IMR-90 (cell line): Measurements from ENCODE around the gene CCDC87. TPM values are rescaled to one million over a fixed set of nuclear protein-coding genes. Genes with fewer than 3 reads are reported as not detected.

Experiments
- ATAC-seq: fragments of 200-7000 bp; cut with Tn5 transposase; 2 replicates; pipeline ENCODE4 v1.9.1; 2020; ENCODE audit warnings: low read depth, mild to moderate bottlenecking, moderate library complexity
- BruUV-seq: library from RNA; stranded (reverse); fragments of 400-500 nt; replicated peaks from 2 replicates; lab custom pipeline; 2021; lab: Mats Ljungman, UMichigan
- CTCF ChIA-PET: fragments of 300-600 bp; formaldehyde crosslinking; extraction: SDS; loops from one replicate; lab custom pipeline; 2021; ENCODE audit warnings: antibody characterized with exemption; lab: Yijun Ruan, JAX
- POLR2A ChIA-PET: fragments of 300-600 bp; sonication (Branson Sonifier 250); formaldehyde crosslinking; loops from one replicate; lab custom pipeline; 2022; ENCODE audit warnings: antibody characterized with exemption; ENCODE audit not compliant: unreplicated experiment; lab: Charles Lee
- DNase-seq: peaks from one replicate; pipeline ENCODE4 v3.0.0; 2013
- H2AFZ ChIP-seq: replicated peaks from 2 replicates; pipeline ENCODE3; 2013; ENCODE audit warnings: low read length, mild to moderate bottlenecking; ENCODE audit not compliant: poor library complexity
- H2AK5ac ChIP-seq: 2 replicates; pipeline ENCODE4 v1.6.1; 2013; ENCODE audit warnings: low read depth, low read length, inconsistent platforms
- H2AK9ac ChIP-seq: replicated peaks from 2 replicates; pipeline ENCODE3; 2013; ENCODE audit warnings: mild to moderate bottlenecking, low read depth, low read length, moderate library complexity; ENCODE audit not compliant: poor library complexity
- H2BK120ac ChIP-seq: 2 replicates; pipeline ENCODE4 v1.6.1; 2013; ENCODE audit warnings: low read depth, low read length, inconsistent platforms
- H2BK15ac ChIP-seq: 3 replicates; pipeline ENCODE4 v1.6.1; 2013; ENCODE audit warnings: low read depth, low read length, inconsistent platforms
- H2BK20ac ChIP-seq: 2 replicates; pipeline ENCODE4 v1.6.1; 2013; ENCODE audit warnings: low read depth, mild to moderate bottlenecking, inconsistent platforms, low read length, moderate library complexity
- H2BK5ac ChIP-seq: 2 replicates; pipeline ENCODE4 v1.6.1; 2013; ENCODE audit warnings: mild to moderate bottlenecking, low read depth, low read length, inconsistent platforms; ENCODE audit not compliant: poor library complexity, severe bottlenecking
- H3K14ac ChIP-seq: replicated peaks from 2 replicates; pipeline ENCODE4 v1.6.1; 2013; ENCODE audit warnings: low read depth, low read length, inconsistent platforms
- H3K18ac ChIP-seq: 2 replicates; pipeline ENCODE4 v1.6.1; 2013; ENCODE audit warnings: low read depth, low read length, control low read depth
- H3K23ac ChIP-seq: 2 replicates; pipeline ENCODE4 v1.6.1; 2013; ENCODE audit warnings: low read depth, low read length, inconsistent platforms
- H3K27ac ChIP-seq: 2 replicates; pipeline ENCODE4 v1.5.1; 2013; ENCODE audit warnings: mild to moderate bottlenecking, control low read depth, low read length; ENCODE audit not compliant: insufficient read depth
- H3K27me3 ChIP-seq: 2 replicates; pipeline ENCODE4 v1.6.1; 2013; ENCODE audit warnings: low read length; ENCODE audit not compliant: control insufficient read depth, insufficient read depth
- H3K36me3 ChIP-seq: 2 replicates; pipeline ENCODE4 v1.6.1; 2013; ENCODE audit warnings: low read length, mixed read lengths; ENCODE audit not compliant: control insufficient read depth, insufficient read depth
- H3K4ac ChIP-seq: 2 replicates; pipeline ENCODE4 v1.6.1; 2013; ENCODE audit warnings: low read depth, low read length, inconsistent platforms
- H3K4me1 ChIP-seq: 2 replicates; pipeline ENCODE4 v1.6.1; 2013; ENCODE audit warnings: low read length, mixed read lengths; ENCODE audit not compliant: control insufficient read depth, insufficient read depth
- H3K4me2 ChIP-seq: 2 replicates; pipeline ENCODE4 v1.6.1; 2013; ENCODE audit warnings: low read depth, mild to moderate bottlenecking, control low read depth, low read length, moderate library complexity
- H3K4me3 ChIP-seq: 2 replicates; pipeline ENCODE4 v1.5.1; 2013; ENCODE audit warnings: low read depth, mild to moderate bottlenecking, control low read depth, low read length, moderate library complexity; ENCODE audit not compliant: insufficient read depth
- H3K56ac ChIP-seq: 2 replicates; pipeline ENCODE4 v1.6.1; 2013; ENCODE audit warnings: low read length, inconsistent platforms; ENCODE audit not compliant: insufficient read depth; ENCODE audit errors: extremely low read depth
- H3K79me1 ChIP-seq, 2 experiments: 2 replicates each; pipeline ENCODE4 v1.6.1; 2013; ENCODE audit warnings: low read length in 2 of 2, inconsistent platforms in 1 of 2, low read depth in 1 of 2
- H3K9ac ChIP-seq: 2 replicates; pipeline ENCODE4 v1.6.1; 2013; ENCODE audit warnings: low read depth, low read length, control low read depth
- H3K9me1 ChIP-seq: 2 replicates; pipeline ENCODE4 v1.6.1; 2013; ENCODE audit warnings: low read length, inconsistent platforms; ENCODE audit not compliant: insufficient read depth
- H3K9me3 ChIP-seq: 2 replicates; pipeline ENCODE4 v1.6.1; 2013; ENCODE audit warnings: low read length; ENCODE audit not compliant: control insufficient read depth, insufficient read depth
- H4K20me1 ChIP-seq: 2 replicates; pipeline ENCODE4 v1.6.1; 2013; ENCODE audit warnings: low read length, inconsistent platforms; ENCODE audit not compliant: insufficient read depth
- H4K5ac ChIP-seq: 2 replicates; pipeline ENCODE4 v1.6.1; 2013; ENCODE audit warnings: mild to moderate bottlenecking, low read depth, low read length, control low read depth
- H4K8ac ChIP-seq, 2 experiments: 2 replicates each; pipeline ENCODE4 v1.6.1; 2013; ENCODE audit warnings: low read depth in 2 of 2, low read length in 2 of 2, control low read depth in 1 of 2, inconsistent platforms in 1 of 2
- H4K91ac ChIP-seq: 2 replicates; pipeline ENCODE4 v1.6.1; 2013; ENCODE audit warnings: low read depth, low read length, inconsistent platforms; ENCODE audit not compliant: insufficient read depth
- BHLHE40 ChIP-seq: fragments of 150-350 bp; IDR thresholded peaks from 2 replicates; pipeline ENCODE4 v1.6.1; 2016; ENCODE audit warnings: mild to moderate bottlenecking, low read depth, low read length
- CHD1 ChIP-seq: IDR thresholded peaks from 2 replicates; pipeline ENCODE4 v1.6.1; 2012; ENCODE audit warnings: low read depth, low read length, improper control_type of control experiment
- MAFK ChIP-seq: IDR thresholded peaks from 2 replicates; pipeline ENCODE4 v1.6.1; 2012; ENCODE audit warnings: low read depth, low read length, improper control_type of control experiment
- MAZ ChIP-seq: IDR thresholded peaks from 2 replicates; pipeline ENCODE4 v1.6.1; 2012; ENCODE audit warnings: low read depth, mild to moderate bottlenecking, low read length, improper control_type of control experiment, moderate library complexity, borderline replicate concordance
- MXI1 ChIP-seq: IDR thresholded peaks from 2 replicates; pipeline ENCODE4 v1.6.1; 2012; ENCODE audit warnings: low read depth, mild to moderate bottlenecking, low read length, moderate library complexity, borderline replicate concordance
- POLR2A ChIP-seq: IDR thresholded peaks from 2 replicates; pipeline ENCODE4 v1.6.1; 2012; ENCODE audit warnings: mild to moderate bottlenecking, low read depth, low read length
- RAD21 ChIP-seq: IDR thresholded peaks from 2 replicates; pipeline ENCODE4 v1.6.1; 2012; ENCODE audit warnings: low read length, improper control_type of control experiment
- RCOR1 ChIP-seq: IDR thresholded peaks from 2 replicates; pipeline ENCODE4 v1.6.1; 2012; ENCODE audit warnings: mild to moderate bottlenecking, low read length, improper control_type of control experiment; ENCODE audit not compliant: insufficient replicate concordance
- WGBS, 2 experiments: methylation state at CpG; one replicate each; pipeline versions ENCODE4 v1.1.5 to v1.1.7; 2013; ENCODE audit warnings: missing lambda C conversion rate in 2 of 2; ENCODE audit not compliant: insufficient read length in 1 of 2; ENCODE audit errors: extremely low coverage in 2 of 2; 5-methylcytosine and 5-hydroxymethylcytosine counted together
- dilution Hi-C: fragments of 300-500 bp; cut with HindIII; formaldehyde crosslinking; loops from one replicate; pipeline ENCODE4 v1.14.3; 2018; ENCODE audit warnings: low sequenced_read_pairs; ENCODE audit not compliant: unreplicated experiment
- in situ Hi-C: fragments of 300-500 bp; cut with MboI; formaldehyde crosslinking; loops from 3 replicates; pipeline ENCODE4 v1.14.3; 2019; ENCODE audit warnings: low sequenced_read_pairs, inconsistent platforms, mixed read lengths
- intact Hi-C: fragments of 100-400 bp; cut with micrococcal nuclease; formaldehyde crosslinking; loops from 2 replicates; pipeline ENCODE4 v1.10.0; 2022
- polyA plus RNA-seq, 3 experiments: library from polyadenylated mRNA; depleted of rRNA; stranded (reverse); fragments of >200 nt; gene quantifications; 2 replicates each; pipeline ENCODE4 v1.2.3, GENCODE V29; 2012; ENCODE audit warnings: low replicate concordance in 1 of 3
- total RNA-seq: library from RNA; depleted of rRNA; stranded (reverse); fragments of >200 nt; gene quantifications from 2 replicates; pipeline ENCODE4 v1.2.3, GENCODE V29; 2012
- TF ChIP-seq, protein P1 (sequence below): conservative IDR thresholded peaks from 2 replicates; pipeline ENCODE4 v1.5.1; 2012; ENCODE audit warnings: mild to moderate bottlenecking, low read depth, low read length, improper control_type of control experiment

Gene CCDC87
- total and polyA plus RNA-seq, 2 of the 4 experiments (the other 2 are of a cell fraction), result 0.18 to 0.19 TPM

DNA sequence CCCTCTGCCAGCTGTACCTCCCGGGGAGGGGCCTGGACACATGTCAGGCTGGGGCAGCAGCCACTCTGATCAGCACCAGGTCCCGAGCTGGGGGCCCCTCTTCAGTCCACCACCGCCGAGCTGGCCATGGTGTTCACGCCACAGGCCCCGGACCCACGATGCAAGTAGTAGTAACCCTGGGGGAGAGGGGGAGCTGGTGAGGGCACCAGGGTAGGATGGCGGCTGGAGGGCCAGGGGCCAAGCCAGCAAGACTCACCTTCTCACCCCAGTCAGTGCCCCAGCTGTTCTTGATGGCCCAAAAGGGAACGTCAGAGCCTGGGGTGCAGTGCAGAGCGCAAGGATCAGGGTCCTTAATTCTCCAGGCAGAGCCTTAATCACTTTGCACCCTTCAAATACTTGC lies 29.0 kb downstream of the CCDC87 start:
- Histone ChIP-seq H2AK5ac (no peak overlapping the region), H2BK5ac (no peak overlapping the region), H3K4ac (no peak overlapping the region), H3K4me3 (no peak overlapping the region), H2BK20ac (no peak overlapping the region), H3K56ac (no peak overlapping the region), H2BK120ac (no peak overlapping the region), H3K36me3 (peaks cover 3% of the 10 kb centered on the region; the same call in 1 of the 2 replicates), H3K27ac (no peak overlapping the region), H2BK15ac (no peak overlapping the region), H3K4me1 (peaks cover 5% of the 10 kb centered on the region; the same call in 1 of the 2 replicates), H3K9me3 (no peaks in the 10 kb centered on the region), H3K23ac (no peak overlapping the region), H3K79me1 (no peaks in the 10 kb centered on the region), H2AFZ (no peak overlapping the region), H4K20me1 (no peaks in the 10 kb centered on the region), H3K18ac (no peak overlapping the region), H4K91ac (no peak overlapping the region), H3K27me3 (peaks cover 7% of the 10 kb centered on the region), H2AK9ac (no peak overlapping the region), H3K14ac (no peak overlapping the region), H4K8ac (no peak overlapping the region), H4K5ac (no peak overlapping the region), H3K4me2 (no peak overlapping the region), H3K9ac (no peak overlapping the region), H3K9me1 (peaks cover 4% of the 10 kb centered on the region; the same call in 1 of the 2 replicates)
- DNase-seq (no peak), ATAC-seq (no peak)
- BruUV-seq, result no TSS peak
- dilution Hi-C loops (no loop called here), in situ Hi-C loops (no loop called here), intact Hi-C loops (no loop called here)
- POLR2A ChIA-PET, result no interaction called here
- TF ChIP-seq, protein P1, sequence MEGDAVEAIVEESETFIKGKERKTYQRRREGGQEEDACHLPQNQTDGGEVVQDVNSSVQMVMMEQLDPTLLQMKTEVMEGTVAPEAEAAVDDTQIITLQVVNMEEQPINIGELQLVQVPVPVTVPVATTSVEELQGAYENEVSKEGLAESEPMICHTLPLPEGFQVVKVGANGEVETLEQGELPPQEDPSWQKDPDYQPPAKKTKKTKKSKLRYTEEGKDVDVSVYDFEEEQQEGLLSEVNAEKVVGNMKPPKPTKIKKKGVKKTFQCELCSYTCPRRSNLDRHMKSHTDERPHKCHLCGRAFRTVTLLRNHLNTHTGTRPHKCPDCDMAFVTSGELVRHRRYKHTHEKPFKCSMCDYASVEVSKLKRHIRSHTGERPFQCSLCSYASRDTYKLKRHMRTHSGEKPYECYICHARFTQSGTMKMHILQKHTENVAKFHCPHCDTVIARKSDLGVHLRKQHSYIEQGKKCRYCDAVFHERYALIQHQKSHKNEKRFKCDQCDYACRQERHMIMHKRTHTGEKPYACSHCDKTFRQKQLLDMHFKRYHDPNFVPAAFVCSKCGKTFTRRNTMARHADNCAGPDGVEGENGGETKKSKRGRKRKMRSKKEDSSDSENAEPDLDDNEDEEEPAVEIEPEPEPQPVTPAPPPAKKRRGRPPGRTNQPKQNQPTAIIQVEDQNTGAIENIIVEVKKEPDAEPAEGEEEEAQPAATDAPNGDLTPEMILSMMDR, result no peak
- no peak for TF ChIP-seq RCOR1
- no peak for TF ChIP-seq BHLHE40
- TF ChIP-seq CHD1, result no peak
- TF ChIP-seq MAFK, result no peak
- TF ChIP-seq RAD21, result no peak
- TF ChIP-seq POLR2A, result no peak
- no peak for TF ChIP-seq MXI1
- TF ChIP-seq MAZ, result no peak
- no CpG with 5 or more reads among the region's 10 CpGs for WGBS, 2 experiments
- CTCF ChIA-PET, result no interaction called here
